ENCODE data around the gene BCL2L11.

The BCL2L11 gene

DNA sequence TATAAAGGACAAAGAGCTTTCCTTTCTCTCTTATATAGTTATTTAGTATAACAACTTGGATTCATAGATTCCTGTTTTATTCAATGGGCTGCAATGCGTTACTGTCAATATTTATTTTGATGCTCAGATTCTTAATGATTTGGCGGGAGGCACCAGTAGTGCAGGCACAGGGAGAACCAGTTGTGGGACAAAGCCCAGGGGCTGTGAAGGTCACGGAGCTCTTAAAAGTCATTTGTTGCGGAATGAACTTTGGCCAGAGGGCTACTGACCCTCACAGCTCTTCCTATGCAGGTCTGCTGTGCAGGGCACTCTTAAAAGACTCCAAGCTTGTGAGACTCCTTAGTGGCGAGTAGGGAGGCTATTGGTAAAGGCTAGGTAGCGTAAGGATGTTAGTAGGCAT lies 34.0 kb downstream of the BCL2L11 start:
- TF ChIP-seq TAF1 (IDR thresholded peaks at IDR 0.05; ENCODE audit: low read depth, low read length) (no peak), SPI1 (IDR thresholded peaks at IDR 0.05; ENCODE audit: low read depth, low read length) (no peak), POLR2A (IDR thresholded peaks at IDR 0.05; ENCODE audit: low read depth, low read length) (no peak), POU2F2 (IDR thresholded peaks at IDR 0.05; ENCODE audit: low read depth, low read length) (no peak), PAX5 (IDR thresholded peaks at IDR 0.05; ENCODE audit: insufficient read depth, low read length, severe bottlenecking) (no peak), POLR2AphosphoS5 (IDR thresholded peaks at IDR 0.05; ENCODE audit: low read depth, low read length) (no peak)
- FAIRE-seq = no peak
- DNase-seq (ENCODE audit: insufficient read length, low spot score) = no peak

- no peak for FAIRE-seq
- no peak for DNase-seq (ENCODE audit: insufficient read length, low spot score)
Measured at GRCh38 chr2:111155610-111156009, 34.9 kb downstream of the BCL2L11 start.

DNA sequence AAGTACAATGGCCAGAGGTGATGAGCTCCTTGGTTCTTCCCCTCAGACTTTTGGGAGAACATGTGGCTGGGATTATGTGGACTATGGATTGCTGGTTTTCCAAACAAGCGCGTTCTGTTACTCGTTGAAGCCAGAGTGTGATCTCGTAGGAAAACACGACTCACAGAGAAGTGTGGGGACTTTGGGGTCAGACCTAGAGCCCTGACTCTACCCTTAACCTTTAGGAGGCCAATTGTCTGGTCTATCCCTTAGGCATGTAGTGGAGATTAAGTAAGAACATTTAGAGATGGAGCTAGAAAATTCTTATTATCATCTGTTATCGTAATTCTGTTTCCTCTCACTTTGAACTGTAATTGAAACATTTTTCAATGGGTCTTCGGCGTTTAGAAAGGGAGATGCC lies 35.8 kb downstream of the BCL2L11 start:
- TF ChIP-seq PAX5 (IDR thresholded peaks at IDR 0.05; ENCODE audit: insufficient read depth, low read length, severe bottlenecking) = no peak
- no peak for TF ChIP-seq POLR2A (IDR thresholded peaks at IDR 0.05; ENCODE audit: low read depth, low read length)
- no peak for TF ChIP-seq POU2F2 (IDR thresholded peaks at IDR 0.05; ENCODE audit: low read depth, low read length)
- no peak for TF ChIP-seq POLR2AphosphoS5 (IDR thresholded peaks at IDR 0.05; ENCODE audit: low read depth, low read length)
- TF ChIP-seq TAF1 (IDR thresholded peaks at IDR 0.05; ENCODE audit: low read depth, low read length) = no peak
- TF ChIP-seq SPI1 (IDR thresholded peaks at IDR 0.05; ENCODE audit: low read depth, low read length) = no peak
- DNase-seq (ENCODE audit: insufficient read length, low spot score) (no peak), FAIRE-seq (no peak)

More at GRCh38 chr2:111155610-111156009, 34.9 kb downstream of the BCL2L11 start:
- no peak for TF ChIP-seq PAX5 (IDR thresholded peaks at IDR 0.05; ENCODE audit: insufficient read depth, low read length, severe bottlenecking)
- TF ChIP-seq TAF1 (IDR thresholded peaks at IDR 0.05; ENCODE audit: low read depth, low read length) = no peak
- TF ChIP-seq POLR2A (IDR thresholded peaks at IDR 0.05; ENCODE audit: low read depth, low read length) = no peak

- no peak for FAIRE-seq
Measured at GRCh38 chr2:111157071-111157661, 36.5 kb downstream of the BCL2L11 start.

DNA sequence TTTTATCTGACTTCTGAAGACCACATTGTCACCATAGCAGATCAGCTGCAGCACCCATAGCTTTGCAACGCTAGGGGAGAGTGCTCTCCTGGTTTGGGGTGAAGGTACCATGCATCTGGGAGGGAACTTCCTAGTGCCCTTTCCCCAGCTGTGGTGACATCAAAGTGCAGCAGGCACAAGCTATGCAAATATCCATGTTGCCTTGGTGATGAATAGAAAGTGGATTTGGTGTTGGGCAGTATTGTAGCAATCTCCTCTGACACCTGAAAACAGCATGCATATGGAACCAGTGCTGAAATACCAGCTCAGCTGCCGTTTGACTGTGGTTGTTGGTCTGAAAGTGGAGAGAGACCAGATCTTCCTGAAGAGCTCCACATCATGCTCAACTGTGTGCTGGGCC lies 37.1 kb downstream of the BCL2L11 start:
- TF ChIP-seq PAX5 (IDR thresholded peaks at IDR 0.05; ENCODE audit: insufficient read depth, low read length, severe bottlenecking) (no peak), POLR2A (IDR thresholded peaks at IDR 0.05; ENCODE audit: low read depth, low read length) (no peak), POLR2AphosphoS5 (IDR thresholded peaks at IDR 0.05; ENCODE audit: low read depth, low read length) (no peak), SPI1 (IDR thresholded peaks at IDR 0.05; ENCODE audit: low read depth, low read length) (no peak)
- no peak for DNase-seq (ENCODE audit: insufficient read length, low spot score)
- FAIRE-seq = peak; percentile 87

More at GRCh38 chr2:111157071-111157661, 36.5 kb downstream of the BCL2L11 start:
- TF ChIP-seq SPI1 (IDR thresholded peaks at IDR 0.05; ENCODE audit: low read depth, low read length) (no peak), POU2F2 (IDR thresholded peaks at IDR 0.05; ENCODE audit: low read depth, low read length) (no peak), PAX5 (IDR thresholded peaks at IDR 0.05; ENCODE audit: insufficient read depth, low read length, severe bottlenecking) (no peak), TAF1 (IDR thresholded peaks at IDR 0.05; ENCODE audit: low read depth, low read length) (no peak), POLR2AphosphoS5 (IDR thresholded peaks at IDR 0.05; ENCODE audit: low read depth, low read length) (no peak), POLR2A (IDR thresholded peaks at IDR 0.05; ENCODE audit: low read depth, low read length) (no peak)
- DNase-seq (ENCODE audit: insufficient read length, low spot score) = no peak

DNA sequence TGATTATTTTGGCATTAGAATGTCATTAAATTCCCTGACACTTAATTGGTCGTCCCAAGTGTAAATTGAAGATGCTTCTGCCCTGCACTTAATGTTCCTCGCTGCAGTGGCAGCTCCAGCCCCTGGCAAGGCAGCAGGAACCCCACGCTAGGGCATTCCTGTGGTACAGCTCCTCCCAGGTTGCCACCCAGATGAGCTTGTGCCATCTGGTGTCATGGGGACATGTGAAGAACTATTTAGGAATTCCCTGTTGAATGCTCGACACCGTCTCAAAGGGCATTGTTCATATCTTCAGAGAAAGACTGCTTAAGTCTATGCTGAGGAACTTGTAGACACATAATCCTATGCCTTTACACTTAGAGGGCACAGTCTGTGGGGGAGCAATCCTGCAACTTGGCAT lies 38.9 kb downstream of the BCL2L11 start:
- TF ChIP-seq PAX5 (IDR thresholded peaks at IDR 0.05; ENCODE audit: insufficient read depth, low read length, severe bottlenecking) (no peak), POLR2A (IDR thresholded peaks at IDR 0.05; ENCODE audit: low read depth, low read length) (no peak), POLR2AphosphoS5 (IDR thresholded peaks at IDR 0.05; ENCODE audit: low read depth, low read length) (no peak), POU2F2 (IDR thresholded peaks at IDR 0.05; ENCODE audit: low read depth, low read length) (no peak), TAF1 (IDR thresholded peaks at IDR 0.05; ENCODE audit: low read depth, low read length) (no peak), SPI1 (IDR thresholded peaks at IDR 0.05; ENCODE audit: low read depth, low read length) (no peak)
- DNase-seq (ENCODE audit: insufficient read length, low spot score) (no peak), FAIRE-seq (no peak)

DNA sequence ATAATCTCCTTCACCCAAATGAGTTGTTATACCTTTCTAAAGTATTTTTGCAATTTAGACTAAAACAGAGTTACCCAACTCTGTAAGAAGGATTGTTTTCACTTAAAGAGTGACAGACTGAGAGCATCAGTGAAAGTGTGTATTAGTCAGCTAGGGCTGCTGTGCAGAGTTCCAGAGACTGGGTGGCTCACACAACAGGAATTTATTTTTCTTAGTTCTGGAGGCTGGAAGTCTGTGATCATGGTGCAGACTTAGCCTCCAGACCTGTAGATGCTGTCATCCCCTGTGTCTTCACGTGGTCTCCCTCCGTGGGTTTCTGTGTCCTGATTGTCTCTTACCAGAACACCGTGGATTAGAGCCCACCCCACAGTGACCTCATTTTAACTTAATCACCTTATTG lies 40.0 kb downstream of the BCL2L11 start:
- TF ChIP-seq POLR2AphosphoS5 (IDR thresholded peaks at IDR 0.05; ENCODE audit: low read depth, low read length) (no peak), PAX5 (IDR thresholded peaks at IDR 0.05; ENCODE audit: insufficient read depth, low read length, severe bottlenecking) (no peak), POU2F2 (IDR thresholded peaks at IDR 0.05; ENCODE audit: low read depth, low read length) (no peak)
- DNase-seq (ENCODE audit: insufficient read length, low spot score) (no peak), FAIRE-seq (no peak)

DNA sequence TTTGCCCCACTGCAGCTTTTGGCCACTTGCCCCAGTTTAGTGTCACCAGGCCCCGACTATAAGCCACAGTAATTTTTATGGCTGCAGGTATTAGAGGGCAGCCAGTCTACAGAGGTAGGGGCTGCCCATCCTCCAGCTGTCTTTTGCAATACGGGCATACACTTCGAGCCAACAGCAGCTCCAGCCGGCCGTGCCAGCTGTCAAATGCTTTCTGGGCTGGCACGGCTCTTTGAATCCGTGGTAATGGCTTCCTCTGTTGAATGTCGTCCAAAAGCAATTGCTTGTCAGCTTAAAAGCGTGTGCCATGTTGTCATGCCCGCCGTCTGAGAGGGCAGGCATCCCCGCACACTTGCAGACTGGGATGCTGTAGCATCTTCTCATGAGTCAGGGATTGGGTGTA lies 41.3 kb downstream of the BCL2L11 start:
- DNase-seq (ENCODE audit: insufficient read length, low spot score) (no peak), FAIRE-seq (no peak)
- TF ChIP-seq POLR2AphosphoS5 (IDR thresholded peaks at IDR 0.05; ENCODE audit: low read depth, low read length) (no peak), POU2F2 (IDR thresholded peaks at IDR 0.05; ENCODE audit: low read depth, low read length) (no peak), TAF1 (IDR thresholded peaks at IDR 0.05; ENCODE audit: low read depth, low read length) (no peak), PAX5 (IDR thresholded peaks at IDR 0.05; ENCODE audit: insufficient read depth, low read length, severe bottlenecking) (no peak), POLR2A (IDR thresholded peaks at IDR 0.05; ENCODE audit: low read depth, low read length) (no peak), SPI1 (IDR thresholded peaks at IDR 0.05; ENCODE audit: low read depth, low read length) (no peak)

DNA sequence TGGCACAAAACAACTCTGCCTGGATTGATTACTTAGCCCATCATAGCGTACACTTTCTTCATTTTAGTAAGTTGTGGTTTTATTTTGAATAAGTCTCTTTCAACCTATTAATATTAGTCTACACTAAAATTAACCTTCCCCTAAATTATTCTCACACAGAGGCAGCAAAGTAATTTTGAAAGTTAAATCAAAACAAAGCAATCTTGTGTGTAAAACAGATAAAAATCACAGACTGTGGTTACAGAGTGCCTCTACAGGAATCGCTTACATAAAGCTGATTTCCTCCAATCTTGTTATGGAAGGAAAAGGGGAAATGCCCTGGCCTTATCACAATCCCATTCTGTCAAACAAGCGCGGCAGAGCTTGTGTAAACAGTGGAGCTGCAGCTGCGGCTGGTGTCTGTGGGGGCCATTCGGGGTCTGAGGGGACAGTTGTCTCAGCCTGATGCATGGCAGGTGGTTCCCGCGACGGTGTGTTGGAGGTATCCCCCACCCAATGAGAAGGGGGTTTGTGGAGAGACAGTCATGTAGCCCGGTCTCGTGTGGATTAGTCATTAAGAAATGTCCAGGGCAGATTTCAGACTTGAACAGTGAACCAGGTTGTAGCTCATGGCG lies 42.1 kb downstream of the BCL2L11 start:
- no peak for FAIRE-seq
- no peak for TF ChIP-seq SPI1 (IDR thresholded peaks at IDR 0.05; ENCODE audit: low read depth, low read length)
- TF ChIP-seq TAF1 (IDR thresholded peaks at IDR 0.05; ENCODE audit: low read depth, low read length) = no peak
- TF ChIP-seq POU2F2 (IDR thresholded peaks at IDR 0.05; ENCODE audit: low read depth, low read length) = no peak
- TF ChIP-seq POLR2AphosphoS5 (IDR thresholded peaks at IDR 0.05; ENCODE audit: low read depth, low read length) = no peak
- DNase-seq (ENCODE audit: insufficient read length, low spot score) = no peak

DNA sequence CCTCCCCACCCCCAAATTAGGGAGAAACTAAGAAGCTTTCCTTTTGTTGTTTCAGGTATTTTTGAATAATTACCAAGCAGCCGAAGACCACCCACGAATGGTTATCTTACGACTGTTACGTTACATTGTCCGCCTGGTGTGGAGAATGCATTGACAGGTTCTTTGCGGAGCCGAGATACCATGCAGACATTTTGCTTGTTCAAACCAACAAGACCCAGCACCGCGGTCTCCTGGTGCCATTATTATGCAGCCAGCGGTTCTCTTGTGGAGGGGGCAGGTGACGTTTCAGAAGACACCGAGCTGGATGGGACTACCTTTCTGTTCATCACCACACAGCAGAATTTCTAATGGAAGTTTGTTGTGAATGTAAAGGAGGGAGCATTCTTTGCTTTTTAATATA lies 43.4 kb downstream of the BCL2L11 start:
- DNase-seq (ENCODE audit: insufficient read length, low spot score) = no peak
- no peak for FAIRE-seq
- no peak for TF ChIP-seq PAX5 (IDR thresholded peaks at IDR 0.05; ENCODE audit: insufficient read depth, low read length, severe bottlenecking)
- no peak for TF ChIP-seq TAF1 (IDR thresholded peaks at IDR 0.05; ENCODE audit: low read depth, low read length)
- no peak for TF ChIP-seq SPI1 (IDR thresholded peaks at IDR 0.05; ENCODE audit: low read depth, low read length)
- TF ChIP-seq POU2F2 (IDR thresholded peaks at IDR 0.05; ENCODE audit: low read depth, low read length) = no peak
- TF ChIP-seq POLR2A (IDR thresholded peaks at IDR 0.05; ENCODE audit: low read depth, low read length) = no peak
- TF ChIP-seq POLR2AphosphoS5 (IDR thresholded peaks at IDR 0.05; ENCODE audit: low read depth, low read length) = no peak

All from GM12891 (cell line).